ENCODE results near the gene GRM1.

The GRM1 gene

DNA sequence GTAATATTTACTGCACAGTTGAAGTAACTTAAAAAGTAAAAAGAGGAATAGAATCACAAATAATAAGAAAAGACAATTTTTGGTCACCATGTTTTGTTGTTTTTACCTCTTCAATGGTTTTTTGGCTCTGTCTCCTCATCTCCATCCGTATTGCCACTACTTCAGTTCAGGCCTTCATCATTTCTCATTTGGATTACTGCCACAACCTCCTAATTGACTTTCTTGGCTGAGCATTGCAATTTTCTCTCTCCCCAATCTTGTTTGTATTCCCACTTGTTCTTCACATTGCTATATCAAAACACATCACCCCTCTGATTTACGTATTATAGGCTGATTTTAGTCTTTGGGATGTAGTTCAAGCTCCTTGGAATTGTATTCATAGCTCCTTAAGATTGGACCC is 161.7 kb downstream of the GRM1 start (continued):
- TF ChIP-seq ZNF362 (tag by site-specific recombination; IDR thresholded peaks at IDR 0.05) (no peak), ZNF555 (tag by site-specific recombination; conservative IDR thresholded peaks at IDR 0.05) (no peak)

- H3K36me3 ChIP-seq (ENCODE audit: control insufficient read depth in 2 of 2, insufficient read depth in 1 of 2, low read length in 2 of 2): no peaks in the 10 kb centered on the region
- no peaks in the 10 kb centered on the region for H3K9me3 ChIP-seq (ENCODE audit: control insufficient read depth, insufficient read depth, low read depth, low read length)
- ChIA-PET CTCF (no interaction called here), POLR2A (no interaction called here)
- H3K4me1 ChIP-seq (ENCODE audit: control insufficient read depth, insufficient read depth, low read length): no peaks in the 10 kb centered on the region
- TF ChIP-seq MEIS1 (CRISPR knock-in tag; IDR thresholded peaks at IDR 0.05; ENCODE audit: borderline replicate concordance) (no peak), ZNF48 (tag by site-specific recombination; IDR thresholded peaks at IDR 0.05) (no peak), ZNF214 (tag by site-specific recombination; IDR thresholded peaks at IDR 0.05; ENCODE audit: borderline replicate concordance) (no peak), ZNF184 (tag by site-specific recombination; IDR thresholded peaks at IDR 0.05) (no peak), ZNF837 (tag by site-specific recombination; IDR thresholded peaks at IDR 0.05) (no peak), KLF16 (tag by site-specific recombination; IDR thresholded peaks at IDR 0.05) (no peak), ZNF404 (tag by site-specific recombination; IDR thresholded peaks at IDR 0.05) (no peak), ZNF560 (tag by site-specific recombination; IDR thresholded peaks at IDR 0.05; ENCODE audit: borderline replicate concordance) (no peak), ZNF518A (tag by site-specific recombination; conservative IDR thresholded peaks at IDR 0.05; ENCODE audit: low read depth) (no peak), ZIC2 (tag by site-specific recombination; IDR thresholded peaks at IDR 0.05) (no peak), WT1 (tag by site-specific recombination; IDR thresholded peaks at IDR 0.05) (no peak), ZNF157 (tag by site-specific recombination; IDR thresholded peaks at IDR 0.05) (no peak)
- TF ChIP-seq, protein P1, sequence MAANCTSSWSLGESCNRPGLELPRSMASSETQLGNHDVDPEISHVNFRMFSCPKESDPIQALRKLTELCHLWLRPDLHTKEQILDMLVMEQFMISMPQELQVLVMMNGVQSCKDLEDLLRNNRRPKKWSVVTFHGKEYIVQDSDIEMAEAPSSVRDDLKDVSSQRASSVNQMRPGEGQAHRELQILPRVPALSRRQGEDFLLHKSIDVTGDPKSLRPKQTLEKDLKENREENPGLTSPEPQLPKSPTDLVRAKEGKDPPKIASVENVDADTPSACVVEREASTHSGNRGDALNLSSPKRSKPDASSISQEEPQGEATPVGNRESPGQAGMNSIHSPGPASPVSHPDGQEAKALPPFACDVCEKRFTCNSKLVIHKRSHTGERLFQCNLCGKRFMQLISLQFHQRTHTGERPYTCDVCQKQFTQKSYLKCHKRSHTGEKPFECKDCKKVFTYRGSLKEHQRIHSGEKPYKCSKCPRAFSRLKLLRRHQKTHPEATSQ (tag by site-specific recombination; IDR thresholded peaks at IDR 0.05): no peak
- TF ChIP-seq, protein P2, sequence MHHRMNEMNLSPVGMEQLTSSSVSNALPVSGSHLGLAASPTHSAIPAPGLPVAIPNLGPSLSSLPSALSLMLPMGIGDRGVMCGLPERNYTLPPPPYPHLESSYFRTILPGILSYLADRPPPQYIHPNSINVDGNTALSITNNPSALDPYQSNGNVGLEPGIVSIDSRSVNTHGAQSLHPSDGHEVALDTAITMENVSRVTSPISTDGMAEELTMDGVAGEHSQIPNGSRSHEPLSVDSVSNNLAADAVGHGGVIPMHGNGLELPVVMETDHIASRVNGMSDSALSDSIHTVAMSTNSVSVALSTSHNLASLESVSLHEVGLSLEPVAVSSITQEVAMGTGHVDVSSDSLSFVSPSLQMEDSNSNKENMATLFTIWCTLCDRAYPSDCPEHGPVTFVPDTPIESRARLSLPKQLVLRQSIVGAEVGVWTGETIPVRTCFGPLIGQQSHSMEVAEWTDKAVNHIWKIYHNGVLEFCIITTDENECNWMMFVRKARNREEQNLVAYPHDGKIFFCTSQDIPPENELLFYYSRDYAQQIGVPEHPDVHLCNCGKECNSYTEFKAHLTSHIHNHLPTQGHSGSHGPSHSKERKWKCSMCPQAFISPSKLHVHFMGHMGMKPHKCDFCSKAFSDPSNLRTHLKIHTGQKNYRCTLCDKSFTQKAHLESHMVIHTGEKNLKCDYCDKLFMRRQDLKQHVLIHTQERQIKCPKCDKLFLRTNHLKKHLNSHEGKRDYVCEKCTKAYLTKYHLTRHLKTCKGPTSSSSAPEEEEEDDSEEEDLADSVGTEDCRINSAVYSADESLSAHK (tag by site-specific recombination; IDR thresholded peaks at IDR 0.05): no peak
- TF ChIP-seq, protein P3, sequence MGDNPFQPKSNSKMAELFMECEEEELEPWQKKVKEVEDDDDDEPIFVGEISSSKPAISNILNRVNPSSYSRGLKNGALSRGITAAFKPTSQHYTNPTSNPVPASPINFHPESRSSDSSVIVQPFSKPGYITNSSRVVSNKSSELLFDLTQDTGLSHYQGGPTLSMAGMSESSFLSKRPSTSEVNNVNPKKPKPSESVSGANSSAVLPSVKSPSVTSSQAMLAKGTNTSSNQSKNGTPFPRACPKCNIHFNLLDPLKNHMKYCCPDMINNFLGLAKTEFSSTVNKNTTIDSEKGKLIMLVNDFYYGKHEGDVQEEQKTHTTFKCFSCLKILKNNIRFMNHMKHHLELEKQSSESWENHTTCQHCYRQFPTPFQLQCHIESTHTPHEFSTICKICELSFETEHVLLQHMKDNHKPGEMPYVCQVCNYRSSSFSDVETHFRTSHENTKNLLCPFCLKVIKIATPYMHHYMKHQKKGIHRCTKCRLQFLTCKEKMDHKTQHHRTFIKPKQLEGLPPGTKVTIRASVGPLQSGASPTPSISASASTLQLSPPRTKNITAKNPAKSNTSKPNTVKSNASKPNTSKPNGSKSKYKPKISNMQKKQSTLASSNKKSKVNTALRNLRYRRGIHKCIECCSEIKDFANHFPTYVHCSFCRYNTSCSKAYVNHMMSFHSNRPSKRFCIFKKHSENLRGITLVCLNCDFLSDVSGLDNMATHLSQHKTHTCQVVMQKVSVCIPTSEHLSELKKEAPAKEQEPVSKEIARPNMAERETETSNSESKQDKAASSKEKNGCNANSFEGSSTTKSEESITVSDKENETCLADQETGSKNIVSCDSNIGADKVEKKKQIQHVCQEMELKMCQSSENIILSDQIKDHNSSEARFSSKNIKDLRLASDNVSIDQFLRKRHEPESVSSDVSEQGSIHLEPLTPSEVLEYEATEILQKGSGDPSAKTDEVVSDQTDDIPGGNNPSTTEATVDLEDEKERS (tag by site-specific recombination; IDR thresholded peaks at IDR 0.05): no peak
- TF ChIP-seq, protein P4, sequence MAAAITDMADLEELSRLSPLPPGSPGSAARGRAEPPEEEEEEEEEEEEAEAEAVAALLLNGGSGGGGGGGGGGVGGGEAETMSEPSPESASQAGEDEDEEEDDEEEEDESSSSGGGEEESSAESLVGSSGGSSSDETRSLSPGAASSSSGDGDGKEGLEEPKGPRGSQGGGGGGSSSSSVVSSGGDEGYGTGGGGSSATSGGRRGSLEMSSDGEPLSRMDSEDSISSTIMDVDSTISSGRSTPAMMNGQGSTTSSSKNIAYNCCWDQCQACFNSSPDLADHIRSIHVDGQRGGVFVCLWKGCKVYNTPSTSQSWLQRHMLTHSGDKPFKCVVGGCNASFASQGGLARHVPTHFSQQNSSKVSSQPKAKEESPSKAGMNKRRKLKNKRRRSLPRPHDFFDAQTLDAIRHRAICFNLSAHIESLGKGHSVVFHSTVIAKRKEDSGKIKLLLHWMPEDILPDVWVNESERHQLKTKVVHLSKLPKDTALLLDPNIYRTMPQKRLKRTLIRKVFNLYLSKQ (tag by site-specific recombination; IDR thresholded peaks at IDR 0.05; ENCODE audit: borderline replicate concordance): no peak
- no peak overlapping the region for H3K27ac ChIP-seq (ENCODE audit: extremely low read depth, low read depth, low read length)
- no peak overlapping the region for H3K4me3 ChIP-seq (ENCODE audit: low read depth, low read length)
Observed at GRCh38 chr6:146191166-146191565, 162.3 kb downstream of the GRM1 start.

All from HEK293 (cell line).